ENCODE measurements around the gene SNW1.

DNA sequence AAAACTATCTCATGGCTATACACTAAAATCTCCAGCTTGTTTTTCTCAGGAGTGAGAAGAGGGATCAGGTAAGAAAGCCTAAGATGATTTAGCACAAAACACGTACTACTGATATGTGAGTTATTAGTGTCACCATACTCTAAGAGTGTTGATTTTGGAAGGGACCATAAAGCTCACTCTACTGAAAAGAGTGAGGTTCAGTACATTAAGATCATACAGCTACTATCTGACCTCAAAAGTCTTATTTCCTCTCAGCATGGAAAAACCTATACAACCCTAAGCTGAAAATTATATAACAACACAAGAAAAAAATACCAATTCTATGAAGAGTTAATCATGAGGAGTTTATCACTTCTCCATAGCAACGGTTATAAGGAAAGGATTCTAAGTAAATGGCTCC, 19.5 kb downstream of the SNW1 start:
- TF ChIP-seq, protein P1, sequence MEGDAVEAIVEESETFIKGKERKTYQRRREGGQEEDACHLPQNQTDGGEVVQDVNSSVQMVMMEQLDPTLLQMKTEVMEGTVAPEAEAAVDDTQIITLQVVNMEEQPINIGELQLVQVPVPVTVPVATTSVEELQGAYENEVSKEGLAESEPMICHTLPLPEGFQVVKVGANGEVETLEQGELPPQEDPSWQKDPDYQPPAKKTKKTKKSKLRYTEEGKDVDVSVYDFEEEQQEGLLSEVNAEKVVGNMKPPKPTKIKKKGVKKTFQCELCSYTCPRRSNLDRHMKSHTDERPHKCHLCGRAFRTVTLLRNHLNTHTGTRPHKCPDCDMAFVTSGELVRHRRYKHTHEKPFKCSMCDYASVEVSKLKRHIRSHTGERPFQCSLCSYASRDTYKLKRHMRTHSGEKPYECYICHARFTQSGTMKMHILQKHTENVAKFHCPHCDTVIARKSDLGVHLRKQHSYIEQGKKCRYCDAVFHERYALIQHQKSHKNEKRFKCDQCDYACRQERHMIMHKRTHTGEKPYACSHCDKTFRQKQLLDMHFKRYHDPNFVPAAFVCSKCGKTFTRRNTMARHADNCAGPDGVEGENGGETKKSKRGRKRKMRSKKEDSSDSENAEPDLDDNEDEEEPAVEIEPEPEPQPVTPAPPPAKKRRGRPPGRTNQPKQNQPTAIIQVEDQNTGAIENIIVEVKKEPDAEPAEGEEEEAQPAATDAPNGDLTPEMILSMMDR (conservative IDR thresholded peaks at IDR 0.05; ENCODE audit: low read length), result no peak
- no peak for TF ChIP-seq EZH2phosphoT487 (IDR thresholded peaks at IDR 0.05; ENCODE audit: borderline replicate concordance, low read depth, low read length)

Measured in OCI-LY7 (cell line).